Aorta (tissue), 5 donors: ENCODE data around the gene RNF20. TPM values are rescaled to one million over a fixed set of nuclear protein-coding genes. Genes with fewer than 3 reads are reported as not detected.
"Not testable (repeated sequence)": the region's sequence is repeated elsewhere in the genome, so short reads cannot be mapped to it uniquely, and the experiment has no call there.

Source experiments
- ATAC-seq: fragments of 200-7000 bp; cut with Tn5 transposase; one replicate; pipeline ENCODE4 v1.9.1; 2022; ENCODE audit warnings: moderate library complexity; ENCODE audit not compliant: low FRiP score
- DNase-seq, 2 donors: peaks; one replicate each; pipeline ENCODE4 v3.0.0-alpha.2; 2020
- H3K27ac ChIP-seq, 2 donors: one replicate each; pipeline ENCODE4 v1.5.1; 2013; ENCODE audit warnings: low read length in 2 of 2, mild to moderate bottlenecking in 2 of 2, moderate library complexity in 2 of 2, control low read depth in 1 of 2, inconsistent platforms in 1 of 2, low read depth in 1 of 2
- H3K27me3 ChIP-seq, 2 donors: one replicate each; pipeline ENCODE4 v1.6.1; 2013; ENCODE audit warnings: control low read depth in 1 of 2, low read length in 1 of 2, mild to moderate bottlenecking in 1 of 2, moderate library complexity in 1 of 2; ENCODE audit not compliant: insufficient read depth in 2 of 2, control insufficient read depth in 1 of 2
- H3K36me3 ChIP-seq, 2 donors: one replicate each; pipeline ENCODE4 v1.6.1; 2013; ENCODE audit warnings: control low read depth in 1 of 2, low read length in 1 of 2, mild to moderate bottlenecking in 1 of 2; ENCODE audit not compliant: insufficient read depth in 2 of 2, control insufficient read depth in 1 of 2
- H3K4me1 ChIP-seq, 2 donors: one replicate each; pipeline ENCODE4 v1.6.1; 2013; ENCODE audit warnings: low read length in 2 of 2, control low read depth in 1 of 2, mild to moderate bottlenecking in 1 of 2, moderate library complexity in 1 of 2; ENCODE audit not compliant: insufficient read depth in 2 of 2, control insufficient read depth in 1 of 2
- H3K4me3 ChIP-seq, 2 donors: one replicate each; pipeline ENCODE4 v1.5.1; 2013; ENCODE audit warnings: low read length in 2 of 2, control low read depth in 1 of 2, mild to moderate bottlenecking in 1 of 2
- H3K9me3 ChIP-seq: one replicate; pipeline ENCODE4 v1.6.1; 2013; ENCODE audit warnings: mild to moderate bottlenecking, low read length; ENCODE audit not compliant: control insufficient read depth
- WGBS, 2 donors: extraction: QIAGEN DNeasy Blood & Tissue Kit; methylation state at CpG; one replicate each; pipeline ENCODE4 v1.1.7; 2013; 5-methylcytosine and 5-hydroxymethylcytosine counted together
- intact Hi-C, 2 donors: fragments of 100-400 bp; cut with DNase I; formaldehyde crosslinking; loops; one replicate each; pipeline versions ENCODE4 v1.14.2 to v1.15.0; 2022
- polyA plus RNA-seq, 2 donors: library from polyadenylated mRNA; stranded (reverse); fragments of 200-250 nt; gene quantifications; one replicate each; pipeline ENCODE4 v1.2.3, GENCODE V29; 2013
- total RNA-seq, 2 donors: library from RNA; stranded (reverse); fragmentation: NEBNext Ultra II Directional; extraction: Animal tissue kit (Norgen Biotek cat#: 25700); gene quantifications; one replicate each; pipeline ENCODE4 v1.2.1, GENCODE V29; 2021
- donor health status: healthy with polysubstance abuse.
- donor health status: Bipolar disorder and iron deficiency.
- donor health status: DM: no; HTN: no; CAD: no.
- donor health status: DM: no; HTN: no; CAD: no.
- donor health status: DM: yes; HTN: yes; CAD: no.

The RNF20 gene
- total and polyA plus RNA-seq, 4 donors: 11.0 to 48.1 (median 32.7) TPM

DNA sequence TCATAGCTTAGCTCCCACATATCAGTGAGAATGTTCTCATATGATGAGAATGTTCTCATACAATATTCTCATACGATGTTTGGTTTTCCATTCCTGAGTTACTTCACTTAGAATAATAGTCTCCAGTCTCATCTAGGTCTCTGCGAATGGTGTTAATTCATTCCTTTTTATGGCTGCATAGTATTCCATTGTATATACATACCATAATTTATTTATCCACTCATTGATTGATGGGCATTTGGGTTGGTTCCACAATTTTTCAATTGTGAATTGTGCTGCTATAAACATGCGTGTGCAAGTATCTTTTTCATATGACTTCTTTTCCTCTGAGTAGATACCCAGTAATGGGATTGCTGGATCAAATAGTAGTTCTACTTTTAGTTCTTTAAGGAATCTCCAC is 15.2 kb upstream of the RNF20 start:
- H3K4me1 ChIP-seq, intact Hi-C loops, H3K36me3 ChIP-seq, DNase-seq, H3K4me3 ChIP-seq, ATAC-seq, H3K27me3 ChIP-seq, H3K9me3 ChIP-seq, H3K27ac ChIP-seq: not testable (repeated sequence)
- 90 to 91% methylated on average over 3 of the region's 3 CpGs for WGBS, 2 donors

DNA sequence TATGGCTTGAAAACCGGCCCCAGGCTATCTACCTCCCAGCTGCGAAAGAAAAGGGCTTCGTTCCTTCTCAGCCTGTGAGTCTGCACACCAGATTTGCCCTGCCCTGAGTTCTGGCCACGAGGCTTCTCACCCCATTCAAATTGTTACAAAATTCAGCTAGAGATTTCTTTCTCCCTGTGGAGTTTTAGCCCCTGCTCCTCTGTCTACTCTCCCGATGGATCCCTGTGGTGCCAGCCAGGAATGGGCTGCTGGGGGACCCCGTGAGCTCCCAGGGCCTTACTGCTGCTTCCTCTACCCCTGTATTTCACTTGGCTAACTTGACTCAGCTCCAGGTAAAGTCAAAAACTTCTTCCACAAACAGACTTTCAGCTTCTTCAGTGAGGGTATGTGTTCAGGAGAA is 9.3 kb upstream of the RNF20 start:
- WGBS, 2 donors: 80 to 83% methylated on average over 6 of the region's 6 CpGs
- ATAC-seq: no peak
- H3K27me3 ChIP-seq: no peaks in the 10 kb centered on the region
- H3K9me3 ChIP-seq: no peaks in the 10 kb centered on the region
- H3K4me3 ChIP-seq: no peak overlapping the region
- no peak for DNase-seq
- H3K27ac ChIP-seq: no peak overlapping the region
- H3K4me1 ChIP-seq: no peaks in the 10 kb centered on the region
- intact Hi-C loops: no loop called here
- H3K36me3 ChIP-seq: no peaks in the 10 kb centered on the region

DNA sequence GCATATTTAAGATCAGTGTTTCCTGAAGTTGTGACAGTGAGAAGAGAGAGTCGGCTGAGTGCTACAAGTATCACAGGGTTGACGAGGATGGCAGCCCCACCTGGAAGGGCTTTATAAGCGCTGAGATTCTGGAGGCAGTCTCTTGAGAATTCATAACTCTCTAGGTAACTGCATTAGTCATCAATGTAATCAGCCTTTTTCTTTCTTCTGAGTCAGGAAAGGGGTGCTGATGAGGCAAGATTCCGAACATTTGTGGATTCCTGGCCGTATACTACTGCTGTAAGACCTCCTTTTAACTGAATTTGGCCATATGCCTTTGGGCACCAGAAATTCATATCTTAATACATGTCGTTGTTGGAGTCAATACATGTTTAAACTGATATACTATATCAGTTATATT is 6.6 kb upstream of the RNF20 start:
- Histone ChIP-seq H3K36me3 (no peaks in the 10 kb centered on the region), H3K4me1 (no peaks in the 10 kb centered on the region), H3K9me3 (no peaks in the 10 kb centered on the region), H3K27me3 (no peaks in the 10 kb centered on the region), H3K4me3 (no peak overlapping the region), H3K27ac (no peak overlapping the region)
- ATAC-seq: no peak
- intact Hi-C loops: no loop called here
- 75 to 77% methylated on average over 6 of the region's 6 CpGs for WGBS, 2 donors
- no peak for DNase-seq

DNA sequence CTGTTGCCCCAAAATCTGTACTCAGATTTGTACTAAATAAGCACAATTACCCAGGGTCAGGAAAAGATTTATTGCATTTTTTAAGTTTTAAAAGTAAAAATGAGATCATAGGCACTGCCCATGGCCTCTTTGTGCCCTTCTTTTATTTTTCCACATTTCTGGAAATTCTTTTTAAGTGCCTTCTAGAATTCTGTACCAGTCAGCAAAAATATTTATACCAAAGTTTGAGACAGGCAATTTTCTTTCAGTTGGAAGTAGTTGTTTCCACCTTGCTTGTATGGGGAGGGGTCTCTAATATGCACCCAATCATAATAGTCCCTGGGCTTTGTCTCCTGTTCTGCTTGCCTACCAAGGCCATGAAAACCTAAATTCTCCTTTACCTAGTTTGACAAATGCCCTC is 5.6 kb upstream of the RNF20 start:
- H3K36me3 ChIP-seq: no peaks in the 10 kb centered on the region
- intact Hi-C loops: no loop called here
- ATAC-seq (no peak), DNase-seq (no peak)
- H3K27ac ChIP-seq: no peak overlapping the region
- no peak overlapping the region for H3K4me3 ChIP-seq
- no peaks in the 10 kb centered on the region for H3K4me1 ChIP-seq
- no peaks in the 10 kb centered on the region for H3K27me3 ChIP-seq
- no peaks in the 10 kb centered on the region for H3K9me3 ChIP-seq

DNA sequence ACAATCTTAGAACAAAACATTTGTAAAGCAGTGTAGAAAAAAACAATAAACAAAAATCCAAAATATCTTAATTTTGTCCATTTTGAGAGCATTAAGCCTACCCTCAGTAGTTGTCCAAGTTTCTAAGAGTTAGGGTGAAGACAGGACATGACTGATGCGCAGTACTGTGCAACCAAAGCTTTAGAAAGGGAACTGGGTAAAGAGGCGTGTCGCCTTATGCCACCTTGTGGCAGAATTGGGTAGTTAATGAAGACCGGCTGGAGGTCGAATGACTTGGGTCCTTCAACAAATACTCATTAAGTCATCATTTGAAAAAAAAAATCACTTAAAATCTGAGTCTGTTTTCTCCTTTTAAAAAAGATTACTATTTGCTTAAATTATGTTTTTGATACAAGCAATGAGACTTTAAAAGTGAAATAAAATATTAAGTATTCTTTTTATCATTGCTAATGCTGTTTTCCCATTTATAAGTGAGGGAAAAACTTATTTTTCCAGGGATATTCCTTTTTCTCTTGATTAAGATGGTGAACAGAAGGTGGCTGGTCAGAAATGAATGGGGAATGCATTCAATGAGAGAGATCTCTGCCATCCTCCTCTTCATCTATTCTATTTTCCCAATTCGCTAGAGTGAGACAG is 3.5 kb upstream of the RNF20 start:
- Histone ChIP-seq H3K27ac (no peak overlapping the region), H3K4me3 (no peak overlapping the region), H3K9me3 (no peaks in the 10 kb centered on the region), H3K36me3 (no peaks in the 10 kb centered on the region), H3K4me1 (no peaks in the 10 kb centered on the region), H3K27me3 (no peaks in the 10 kb centered on the region)
- WGBS, 2 donors: 18% methylated on average over 6 of the region's 6 CpGs
- ATAC-seq: peak; percentile 68
- intact Hi-C loops: loop anchor here (1.0 to 5.0 kb wide), 3 partner anchors 71 to 133 kb away; partner anchors contain the start of genes MRPL50 (in 1 of the 2) and ZNF189 (in 1 of the 2)
- DNase-seq: peak in 1 of 2 donors; percentile 52

DNA sequence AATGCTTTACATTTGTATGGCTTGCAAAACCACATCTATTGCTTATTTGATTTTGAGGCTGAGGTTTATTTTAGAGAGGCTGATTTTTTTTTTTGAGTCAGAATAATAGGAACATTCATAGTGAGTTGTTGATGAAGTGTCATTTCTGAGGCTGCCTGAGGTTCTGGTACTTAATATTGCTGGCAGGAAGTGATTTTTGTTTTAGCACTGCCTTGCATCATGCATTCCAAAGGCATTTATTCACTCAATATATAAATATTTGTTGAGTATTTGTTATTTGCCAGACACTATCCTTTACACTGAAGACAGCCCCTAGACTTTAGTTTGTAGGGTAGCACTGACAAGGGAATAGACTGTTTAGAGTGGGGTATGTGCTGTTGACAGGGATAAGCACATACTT is 2.7 kb downstream of the RNF20 start:
- H3K4me3 ChIP-seq: no peak overlapping the region
- H3K27ac ChIP-seq: no peak overlapping the region
- no peaks in the 10 kb centered on the region for H3K9me3 ChIP-seq
- H3K36me3 ChIP-seq: peaks cover 0 to 2% of the 10 kb centered on the region in 2 donors
- peaks cover 0 to 3% of the 10 kb centered on the region in 2 donors for H3K4me1 ChIP-seq
- H3K27me3 ChIP-seq: no peaks in the 10 kb centered on the region
- ATAC-seq (no peak), DNase-seq (no peak)
- intact Hi-C loops: no loop called here

DNA sequence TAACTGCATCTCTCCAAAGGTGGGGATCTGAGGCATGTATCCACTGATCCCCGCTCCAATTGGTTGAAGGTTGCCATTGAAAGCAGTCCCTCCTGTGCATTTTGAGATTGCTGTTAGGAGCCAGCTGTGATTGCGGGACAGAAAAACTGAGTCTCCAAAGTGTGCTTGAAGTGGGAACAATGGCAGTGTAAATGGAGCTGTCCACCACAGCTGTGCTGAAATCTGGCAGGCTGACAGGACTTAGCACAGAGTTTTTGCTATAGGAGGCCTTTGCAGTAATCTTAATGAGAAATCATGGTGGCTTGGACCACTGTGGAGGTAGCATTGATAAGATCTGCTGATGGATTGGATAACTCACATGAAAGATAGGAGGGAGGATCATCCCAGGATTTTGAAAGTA is 3.3 kb downstream of the RNF20 start:
- Histone ChIP-seq H3K4me1 (peaks cover 0 to 3% of the 10 kb centered on the region in 2 donors), H3K36me3 (peaks cover 0 to 2% of the 10 kb centered on the region in 2 donors), H3K27ac (no peak overlapping the region), H3K27me3 (no peaks in the 10 kb centered on the region), H3K9me3 (no peaks in the 10 kb centered on the region), H3K4me3 (no peak overlapping the region)
- WGBS, 2 donors: 87 to 90% methylated on average over 2 of the region's 2 CpGs
- ATAC-seq (no peak), DNase-seq (no peak)
- intact Hi-C loops: no loop called here

DNA sequence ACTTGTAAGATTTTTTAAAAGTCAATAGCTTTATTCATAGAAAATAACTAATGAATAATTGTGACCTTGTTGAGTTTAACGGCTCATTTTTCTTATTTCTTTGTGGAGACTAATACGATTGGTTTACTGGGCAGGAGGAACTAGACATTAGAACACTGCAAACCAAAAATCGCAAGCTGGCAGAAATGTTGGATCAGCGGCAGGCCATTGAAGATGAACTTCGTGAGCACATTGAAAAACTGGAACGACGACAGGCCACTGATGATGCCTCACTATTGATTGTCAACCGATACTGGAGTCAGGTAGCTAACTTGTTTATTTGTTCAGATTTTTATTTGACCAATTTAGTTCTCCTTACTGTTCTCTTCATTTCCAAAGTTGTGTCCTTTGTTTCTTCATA is 6.4 kb downstream of the RNF20 start:
- no peak for DNase-seq
- WGBS, 2 donors: 92 to 94% methylated on average over 8 of the region's 8 CpGs
- no peak for ATAC-seq
- no peak overlapping the region for H3K4me3 ChIP-seq
- no peak overlapping the region for H3K27ac ChIP-seq
- peaks cover 0 to 3% of the 10 kb centered on the region in 2 donors for H3K4me1 ChIP-seq
- H3K36me3 ChIP-seq: peaks cover 0 to 2% of the 10 kb centered on the region in 2 donors
- intact Hi-C loops: no loop called here
- no peaks in the 10 kb centered on the region for H3K9me3 ChIP-seq
- no peaks in the 10 kb centered on the region for H3K27me3 ChIP-seq

DNA sequence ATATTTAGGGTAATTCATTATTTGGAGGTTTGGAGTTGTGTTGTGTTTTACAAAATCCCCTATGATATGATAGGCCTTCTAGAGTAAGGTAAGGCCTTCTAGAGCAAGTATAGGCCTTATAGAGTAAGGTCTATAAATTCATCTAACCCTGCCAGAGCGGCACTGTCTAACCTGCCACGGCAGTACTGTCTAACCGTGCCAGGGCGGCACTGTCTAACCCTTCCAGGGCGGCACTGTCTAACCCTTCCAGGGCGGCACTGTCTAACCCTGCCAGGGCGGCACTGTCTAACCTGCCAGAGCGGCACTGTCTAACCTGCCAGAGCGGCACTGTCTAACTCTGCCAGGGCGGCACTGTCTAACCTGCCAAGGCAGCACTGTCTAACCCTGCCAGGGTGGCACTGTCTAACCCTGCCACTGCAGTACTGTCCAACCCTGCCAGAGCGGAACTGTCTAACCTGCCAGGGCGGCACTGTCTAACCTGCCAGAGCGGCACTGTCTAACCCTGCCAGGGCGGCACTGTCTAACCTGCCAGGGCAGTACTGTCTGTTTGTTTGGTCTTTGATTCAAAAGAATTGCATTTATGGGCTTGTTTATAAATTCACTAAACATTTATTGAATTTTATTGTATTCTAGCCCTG is 9.6 kb downstream of the RNF20 start:
- intact Hi-C loops: no loop called here
- WGBS, 2 donors: 96 to 97% methylated on average over 14 of the region's 14 CpGs
- no peaks in the 10 kb centered on the region for H3K27me3 ChIP-seq

More for the DNA sequence above, 9.6 kb downstream of the RNF20 start:
- H3K9me3 ChIP-seq: no peaks in the 10 kb centered on the region
- H3K4me1 ChIP-seq: no peaks in the 10 kb centered on the region
- H3K4me3 ChIP-seq: no peak overlapping the region
- ATAC-seq (no peak), DNase-seq (no peak)
- peaks cover 9 to 11% of the 10 kb centered on the region in 2 donors for H3K36me3 ChIP-seq
- H3K27ac ChIP-seq: no peak overlapping the region
